Nephron (organoid): ENCODE data around the gene PLCL2.

ENCODE experiments used
- H3K27ac Mint-ChIP-seq, 3 experiments: 2 replicates each; pipeline ENCODE4 v1.8.0; 2020; ENCODE audit warnings: mixed read lengths in 3 of 3, mild to moderate bottlenecking in 2 of 3, moderate library complexity in 1 of 3
- H3K27me3 Mint-ChIP-seq: 2 replicates; pipeline ENCODE4 v1.8.0; 2021; ENCODE audit warnings: low read depth, mild to moderate bottlenecking, moderate library complexity, mixed read lengths
- H3K36me3 Mint-ChIP-seq: 2 replicates; pipeline ENCODE4 v1.8.0; 2020; ENCODE audit warnings: low read depth, mixed read lengths
- H3K4me1 Mint-ChIP-seq: 2 replicates; pipeline ENCODE4 v1.8.0; 2020; ENCODE audit warnings: mixed read lengths
- H3K4me3 Mint-ChIP-seq, 3 experiments: 2 replicates each; pipeline ENCODE4 v1.8.0; 2020; ENCODE audit warnings: mild to moderate bottlenecking in 3 of 3, mixed read lengths in 3 of 3, moderate library complexity in 2 of 3
- H3K9me3 Mint-ChIP-seq: 2 replicates; pipeline ENCODE4 v1.8.0; 2020; ENCODE audit warnings: mixed read lengths
- TF ChIP-seq, protein P1 (sequence below), 3 experiments: fragments of 200-600 bp; sonication (generic); IDR thresholded peaks; one replicate each; pipeline ENCODE4 v1.5.0; 2021; ENCODE audit warnings: antibody characterized with exemption in 3 of 3; ENCODE audit not compliant: unreplicated experiment in 3 of 3

Gene PLCL2

DNA sequence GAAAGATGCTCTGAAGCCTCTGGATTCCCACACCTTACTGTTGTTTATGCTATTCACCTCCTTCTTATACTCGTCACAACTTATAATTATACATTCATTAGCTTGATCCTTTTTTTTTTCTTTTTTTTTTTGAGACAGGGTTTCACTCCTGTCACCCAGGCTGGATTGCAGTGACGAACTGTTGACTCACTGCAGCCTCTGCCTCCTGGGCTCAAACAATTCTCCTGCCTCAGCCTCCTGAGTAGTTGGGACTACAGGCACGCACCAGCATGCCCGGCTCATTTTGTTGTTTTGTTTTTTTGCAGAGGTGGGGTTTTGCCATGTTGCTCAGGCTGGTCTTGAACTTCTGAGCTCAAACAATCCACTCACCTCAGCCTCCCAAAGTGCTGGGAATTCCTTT, 143.6 kb downstream of the PLCL2 start:
- TF ChIP-seq, protein P1, sequence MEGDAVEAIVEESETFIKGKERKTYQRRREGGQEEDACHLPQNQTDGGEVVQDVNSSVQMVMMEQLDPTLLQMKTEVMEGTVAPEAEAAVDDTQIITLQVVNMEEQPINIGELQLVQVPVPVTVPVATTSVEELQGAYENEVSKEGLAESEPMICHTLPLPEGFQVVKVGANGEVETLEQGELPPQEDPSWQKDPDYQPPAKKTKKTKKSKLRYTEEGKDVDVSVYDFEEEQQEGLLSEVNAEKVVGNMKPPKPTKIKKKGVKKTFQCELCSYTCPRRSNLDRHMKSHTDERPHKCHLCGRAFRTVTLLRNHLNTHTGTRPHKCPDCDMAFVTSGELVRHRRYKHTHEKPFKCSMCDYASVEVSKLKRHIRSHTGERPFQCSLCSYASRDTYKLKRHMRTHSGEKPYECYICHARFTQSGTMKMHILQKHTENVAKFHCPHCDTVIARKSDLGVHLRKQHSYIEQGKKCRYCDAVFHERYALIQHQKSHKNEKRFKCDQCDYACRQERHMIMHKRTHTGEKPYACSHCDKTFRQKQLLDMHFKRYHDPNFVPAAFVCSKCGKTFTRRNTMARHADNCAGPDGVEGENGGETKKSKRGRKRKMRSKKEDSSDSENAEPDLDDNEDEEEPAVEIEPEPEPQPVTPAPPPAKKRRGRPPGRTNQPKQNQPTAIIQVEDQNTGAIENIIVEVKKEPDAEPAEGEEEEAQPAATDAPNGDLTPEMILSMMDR (IDR thresholded peaks at IDR 0.05; ENCODE audit: unreplicated experiment in 3 of 3): no peak
- no peaks in the 10 kb centered on the region for H3K9me3 Mint-ChIP-seq
- no peaks in the 10 kb centered on the region for H3K36me3 Mint-ChIP-seq
- peaks cover 12% of the 10 kb centered on the region for H3K4me1 Mint-ChIP-seq
- no peak overlapping the region for H3K27ac Mint-ChIP-seq
- H3K27me3 Mint-ChIP-seq: no peaks in the 10 kb centered on the region
- H3K4me3 Mint-ChIP-seq: no peak overlapping the region

DNA sequence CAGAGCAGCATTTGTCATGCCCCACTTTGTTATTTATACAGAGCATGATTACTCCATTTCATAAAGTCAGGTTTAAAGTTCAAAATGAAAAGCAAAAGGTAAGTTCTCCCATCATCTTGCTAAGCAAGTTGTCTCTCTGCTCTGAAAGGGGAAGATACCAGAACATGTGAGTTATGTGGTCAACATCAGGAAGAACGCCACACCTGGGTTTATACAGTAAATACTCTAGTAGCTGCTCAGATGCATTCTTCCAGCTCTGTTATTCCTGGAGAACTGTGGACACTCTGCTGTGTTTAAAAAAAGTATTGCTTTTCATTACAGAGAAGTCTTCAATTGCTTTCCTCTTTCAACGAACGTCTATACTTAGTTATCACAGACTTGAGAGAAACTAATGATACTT, 145.7 kb downstream of the PLCL2 start:
- Mint-ChIP-seq H3K4me3 (no peak overlapping the region), H3K36me3 (no peaks in the 10 kb centered on the region), H3K27ac (no peak overlapping the region), H3K9me3 (no peaks in the 10 kb centered on the region), H3K4me1 (peaks cover 12% of the 10 kb centered on the region), H3K27me3 (no peaks in the 10 kb centered on the region)
- TF ChIP-seq, protein P1 (IDR thresholded peaks at IDR 0.05; ENCODE audit: unreplicated experiment in 3 of 3): no peak

DNA sequence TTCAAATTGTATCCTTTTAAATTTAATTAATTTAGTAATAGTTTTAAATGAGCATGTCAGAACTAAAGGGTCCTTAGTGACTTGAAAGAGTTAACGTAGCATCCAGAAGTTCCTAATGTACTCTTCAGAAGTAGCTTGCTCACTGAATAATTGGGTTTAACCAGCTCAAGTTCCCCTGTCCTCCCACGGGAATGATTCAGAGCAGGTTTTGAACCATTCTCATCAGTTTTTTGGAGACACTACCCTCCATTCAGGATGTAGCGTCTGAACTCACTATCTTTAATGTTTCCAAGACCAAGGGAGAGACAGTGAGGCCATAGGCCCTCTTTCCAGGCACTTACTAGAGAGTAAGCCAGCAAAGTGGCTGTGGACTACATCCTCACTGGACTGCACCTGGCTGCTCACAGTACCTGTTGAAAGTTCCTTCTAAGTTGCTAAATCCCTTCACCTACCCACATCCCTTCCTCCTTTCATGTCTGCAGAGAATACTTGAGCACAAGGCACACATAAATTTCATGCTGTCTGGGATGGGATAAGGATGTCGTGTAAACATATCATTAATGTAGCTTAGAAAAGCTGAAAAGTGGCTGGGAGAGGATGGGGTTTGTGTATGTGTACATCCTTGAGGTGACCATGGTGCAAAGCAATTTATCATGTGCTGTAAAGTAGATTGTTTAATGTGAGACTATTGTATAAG, 146.3 kb downstream of the PLCL2 start:
- Mint-ChIP-seq H3K27ac (peak overlapping the region in 2 of 3 experiments; percentile 3 to 10), H3K27me3 (no peaks in the 10 kb centered on the region), H3K9me3 (no peaks in the 10 kb centered on the region), H3K4me1 (peaks cover 12% of the 10 kb centered on the region), H3K4me3 (no peak overlapping the region), H3K36me3 (no peaks in the 10 kb centered on the region)
- TF ChIP-seq, protein P1 (IDR thresholded peaks at IDR 0.05; ENCODE audit: unreplicated experiment in 3 of 3): no peak

DNA sequence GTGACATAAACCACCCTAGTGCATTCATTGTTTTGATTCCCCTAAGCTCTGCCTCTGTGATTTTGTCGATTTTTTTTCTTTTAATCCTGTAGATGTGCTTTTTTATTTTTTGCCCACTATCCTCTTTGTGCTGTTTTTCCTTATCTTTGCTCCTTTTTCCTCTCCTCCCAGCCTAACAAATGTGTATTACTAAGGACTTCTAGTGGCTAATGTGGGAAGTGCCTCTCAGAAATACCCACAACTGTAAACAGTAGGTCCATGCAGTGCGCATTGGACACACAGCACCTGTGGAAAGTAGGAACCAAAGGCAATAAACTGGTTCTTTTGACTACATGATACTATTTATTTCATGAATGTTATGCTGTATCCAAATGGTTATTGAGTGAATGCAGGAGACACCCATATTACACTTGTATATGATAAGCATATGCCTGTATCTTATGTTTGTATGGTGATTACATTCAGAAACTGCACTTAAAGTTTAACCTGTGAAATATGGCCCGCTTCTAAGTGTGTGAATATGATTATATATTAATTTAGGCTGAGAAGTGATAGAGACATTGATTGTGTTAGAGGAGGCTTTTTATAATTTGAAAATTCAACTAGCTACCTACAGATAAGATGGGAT, 147.8 kb downstream of the PLCL2 start:
- Mint-ChIP-seq H3K9me3 (no peaks in the 10 kb centered on the region), H3K27me3 (no peaks in the 10 kb centered on the region)

DNA sequence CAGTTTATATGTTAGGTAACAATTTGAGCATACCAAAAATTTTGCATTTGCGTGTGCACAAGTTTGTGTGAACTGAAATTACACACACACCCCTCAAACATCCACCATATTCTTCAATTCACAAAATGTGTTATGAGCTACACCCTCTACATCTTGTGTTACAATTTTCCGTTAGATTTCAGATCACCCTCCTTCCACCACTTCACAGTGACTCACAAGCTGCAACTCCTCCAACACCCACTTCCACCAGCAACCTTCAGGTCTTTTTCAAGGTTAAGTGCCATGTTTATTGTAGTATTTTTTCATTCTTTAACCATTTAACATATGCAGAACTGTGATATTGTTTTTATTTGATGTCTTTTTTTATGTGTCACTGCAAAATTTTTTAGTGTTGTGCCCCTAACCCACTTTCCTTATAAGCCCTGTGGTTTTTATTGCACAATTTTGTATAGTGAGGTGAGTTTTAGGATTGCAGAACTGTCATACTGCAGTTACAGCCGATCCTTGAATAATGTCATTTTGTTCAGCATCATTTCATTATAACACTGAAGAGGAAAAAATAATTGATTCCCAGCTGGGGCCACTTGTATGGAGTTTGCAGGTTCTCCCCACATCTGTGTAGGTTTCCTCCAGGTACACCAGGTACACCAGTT, 148.9 kb downstream of the PLCL2 start:
- no peaks in the 10 kb centered on the region for H3K36me3 Mint-ChIP-seq
- no peaks in the 10 kb centered on the region for H3K9me3 Mint-ChIP-seq
- TF ChIP-seq, protein P1 (IDR thresholded peaks at IDR 0.05; ENCODE audit: unreplicated experiment in 3 of 3): no peak
- no peak overlapping the region for H3K4me3 Mint-ChIP-seq
- no peak overlapping the region for H3K27ac Mint-ChIP-seq
- no peaks in the 10 kb centered on the region for H3K27me3 Mint-ChIP-seq
- peaks cover 12% of the 10 kb centered on the region for H3K4me1 Mint-ChIP-seq

More for the DNA sequence above, 147.8 kb downstream of the PLCL2 start:
- Mint-ChIP-seq H3K4me1 (peaks cover 12% of the 10 kb centered on the region), H3K4me3 (no peak overlapping the region), H3K27ac (peak overlapping the region in 2 of 3 experiments; percentile 3 to 4), H3K36me3 (no peaks in the 10 kb centered on the region)
- TF ChIP-seq, protein P1 (IDR thresholded peaks at IDR 0.05; ENCODE audit: unreplicated experiment in 3 of 3): peak; percentile 72 to 77 (median 73)
